WTC11 (cell line): ENCODE data around the gene SLC38A8. TPM values are rescaled to one million over a fixed set of nuclear protein-coding genes. Genes with fewer than 3 reads are reported as not detected.
A peak's percentile ranks its signal among the peaks of the same experiment; 100 is the strongest.

Experiments used
- ATAC-seq: fragments of 200-7000 bp; cut with Tn5 transposase; 2 replicates; pipeline ENCODE4 v1.10.0; 2021; ENCODE audit warnings: mild to moderate bottlenecking, moderate library complexity
- CTCF ChIA-PET: fragments of 300-600 bp; sonication (Branson Sonifier 250); formaldehyde crosslinking; loops from one replicate; lab custom pipeline; 2021; ENCODE audit warnings: antibody characterized with exemption; lab: Charles Lee
- POLR2A ChIA-PET: fragments of 350-600 bp; sonication (Branson Sonifier 250); formaldehyde crosslinking; loops from one replicate; lab custom pipeline; 2021; ENCODE audit warnings: antibody characterized with exemption; lab: Charles Lee
- DNase-seq: peaks from one replicate; pipeline ENCODE4 v3.0.0; 2021; ENCODE audit warnings: low spot score
- H3K27ac Mint-ChIP-seq: 2 replicates; pipeline ENCODE4 v1.8.0; 2021; ENCODE audit warnings: mixed read lengths
- H3K27me3 Mint-ChIP-seq: 2 replicates; pipeline ENCODE4 v1.8.0; 2021; ENCODE audit warnings: low read depth, mild to moderate bottlenecking, moderate library complexity, mixed read lengths
- H3K36me3 Mint-ChIP-seq: 2 replicates; pipeline ENCODE4 v1.8.0; 2021; ENCODE audit warnings: mixed read lengths
- H3K4me1 Mint-ChIP-seq: 2 replicates; pipeline ENCODE4 v1.8.0; 2022; ENCODE audit warnings: mixed read lengths
- H3K4me3 Mint-ChIP-seq: 2 replicates; pipeline ENCODE4 v1.8.0; 2021; ENCODE audit warnings: mild to moderate bottlenecking, moderate library complexity, mixed read lengths
- H3K9me3 Mint-ChIP-seq: 2 replicates; pipeline ENCODE4 v1.8.0; 2021; ENCODE audit warnings: mixed read lengths
- CREM ChIP-seq: sonication (generic); formaldehyde crosslinking; IDR thresholded peaks from 2 replicates; pipeline ENCODE4 v1.8.1; 2022; ENCODE audit warnings: mild to moderate bottlenecking, missing genetic modification reagents, moderate library complexity
- EMX1 ChIP-seq: fragments of 250-450 bp; sonication (Bioruptor Pico); IDR thresholded peaks from 2 replicates; pipeline ENCODE4 v1.8.0; 2021; ENCODE audit warnings: mild to moderate bottlenecking
- ERG ChIP-seq: fragments of 250-450 bp; sonication (Bioruptor Pico); IDR thresholded peaks from 2 replicates; pipeline ENCODE4 v1.8.0; 2021; ENCODE audit warnings: mild to moderate bottlenecking
- FOXP4 ChIP-seq: sonication (generic); formaldehyde crosslinking; IDR thresholded peaks from 2 replicates; pipeline ENCODE4 v1.8.0; 2022; ENCODE audit warnings: mild to moderate bottlenecking, missing genetic modification reagents
- HMGXB4 ChIP-seq: sonication (generic); formaldehyde crosslinking; IDR thresholded peaks from 2 replicates; pipeline ENCODE4 v1.8.1; 2023; ENCODE audit warnings: mild to moderate bottlenecking, moderate library complexity, missing genetic modification reagents
- JUN ChIP-seq: sonication (generic); formaldehyde crosslinking; IDR thresholded peaks from 2 replicates; pipeline ENCODE4 v1.8.0; 2023; ENCODE audit warnings: mild to moderate bottlenecking, missing genetic modification reagents
- NFE2L1 ChIP-seq: sonication (generic); formaldehyde crosslinking; IDR thresholded peaks from 2 replicates; pipeline ENCODE4 v1.8.1; 2023; ENCODE audit warnings: missing genetic modification reagents
- NFYB ChIP-seq: sonication (generic); formaldehyde crosslinking; conservative IDR thresholded peaks from 2 replicates; pipeline ENCODE4 v1.8.0; 2022; ENCODE audit warnings: low read depth, missing genetic modification reagents
- RELA ChIP-seq: sonication (generic); formaldehyde crosslinking; IDR thresholded peaks from 2 replicates; pipeline ENCODE4 v1.8.1; 2022; ENCODE audit warnings: missing genetic modification reagents, mild to moderate bottlenecking, borderline replicate concordance
- USF2 ChIP-seq: sonication (generic); formaldehyde crosslinking; IDR thresholded peaks from 2 replicates; pipeline ENCODE4 v1.8.1; 2023; ENCODE audit warnings: mild to moderate bottlenecking, missing genetic modification reagents, moderate library complexity
- ZBTB43 ChIP-seq: sonication (generic); formaldehyde crosslinking; IDR thresholded peaks from 2 replicates; pipeline ENCODE4 v1.8.1; 2023; ENCODE audit warnings: mild to moderate bottlenecking, missing genetic modification reagents
- ZNF263 ChIP-seq: sonication (generic); formaldehyde crosslinking; IDR thresholded peaks from 2 replicates; pipeline ENCODE4 v1.8.1; 2022; ENCODE audit warnings: low read depth, mild to moderate bottlenecking, moderate library complexity, missing genetic modification reagents
- ZNF281 ChIP-seq: sonication (generic); formaldehyde crosslinking; IDR thresholded peaks from 2 replicates; pipeline ENCODE4 v1.8.0; 2023; ENCODE audit warnings: mild to moderate bottlenecking, missing genetic modification reagents
- total RNA-seq: library from RNA; stranded (reverse); gene quantifications from 3 replicates; pipeline ENCODE4 v1.2.3, GENCODE V29; 2021

SLC38A8 gene
- total RNA-seq, 1 experiment from 2014 or later = not detected

- Mint-ChIP-seq H3K27me3 (peaks cover 6% of the 10 kb centered on the region), H3K36me3 (peaks cover 10% of the 10 kb centered on the region), H3K4me1 (peaks cover 17% of the 10 kb centered on the region), H3K27ac (no peak overlapping the region), H3K4me3 (no peak overlapping the region), H3K9me3 (peaks cover 7% of the 10 kb centered on the region)
- ChIA-PET POLR2A (no interaction called here), CTCF (interaction anchor here (1.7 to 2.8 kb wide), 2 partner anchors 13 to 70 kb away, joined by 10 to 11 read pairs; no protein-coding TSS in a partner anchor)
- no peak for TF ChIP-seq FOXP4
- no peak for TF ChIP-seq RELA (CRISPR knock-in tag)
- TF ChIP-seq HMGXB4 (CRISPR knock-in tag) = no peak
- no peak for TF ChIP-seq ZNF263 (CRISPR knock-in tag)
- no peak for TF ChIP-seq ERG (CRISPR knock-in tag)
- TF ChIP-seq EMX1 (CRISPR knock-in tag) = no peak
- no peak for TF ChIP-seq NFE2L1 (CRISPR knock-in tag)
- TF ChIP-seq NFYB (CRISPR knock-in tag) = no peak
- TF ChIP-seq ZNF281 (CRISPR knock-in tag) = no peak
- no peak for DNase-seq
- peak; percentile 20; the same call in 1 of the 2 replicates for ATAC-seq
These were observed 16.0 kb downstream of the SLC38A8 start for GRCh38 chr16:84026606-84027005.

GRCh38 chr16:84024854-84025253 lies 17.7 kb downstream of the SLC38A8 start:
- ChIA-PET POLR2A (no interaction called here), CTCF (no interaction called here)
- Mint-ChIP-seq H3K4me1 (peaks cover 17% of the 10 kb centered on the region), H3K36me3 (peaks cover 14% of the 10 kb centered on the region), H3K27me3 (peaks cover 9% of the 10 kb centered on the region), H3K4me3 (no peak overlapping the region), H3K27ac (no peak overlapping the region), H3K9me3 (peaks cover 15% of the 10 kb centered on the region)
- ATAC-seq (no peak), DNase-seq (no peak)
- TF ChIP-seq JUN (no peak), USF2 (CRISPR knock-in tag) (no peak), ZBTB43 (no peak), CREM (CRISPR knock-in tag) (no peak)
